GM19397 (cell line): Measurements from ENCODE around the gene UBE2I.

ENCODE experiments used
- ATAC-seq: cut with Tn5 transposase; IDR thresholded peaks from one replicate; pipeline ENCODE4 v1.9.1; 2021; ENCODE audit warnings: mild to moderate bottlenecking, moderate library complexity; ENCODE audit not compliant: unreplicated experiment

The UBE2I gene

GRCh38 chr16:1312467-1312816 is 3.0 kb downstream of the UBE2I start:
- no peak for ATAC-seq

- ATAC-seq, result no peak
These were observed 3.5 kb downstream of the UBE2I start for GRCh38 chr16:1312903-1313302.

- ATAC-seq, result no peak
These were observed 4.4 kb downstream of the UBE2I start for GRCh38 chr16:1313721-1314369.

GRCh38 chr16:1314399-1315068 is 5.1 kb downstream of the UBE2I start:
- no peak for ATAC-seq

GRCh38 chr16:1315081-1316032 is 5.9 kb downstream of the UBE2I start:
- no peak for ATAC-seq

GRCh38 chr16:1316033-1316405 is 6.6 kb downstream of the UBE2I start:
- ATAC-seq, result no peak

- ATAC-seq, result no peak
These were observed 8.2 kb downstream of the UBE2I start for GRCh38 chr16:1317479-1318267.

- no peak for ATAC-seq
These were observed 8.8 kb downstream of the UBE2I start for GRCh38 chr16:1318268-1318545.

GRCh38 chr16:1319041-1319440 is 9.6 kb downstream of the UBE2I start:
- no peak for ATAC-seq

- no peak for ATAC-seq
These were observed 10.7 kb downstream of the UBE2I start for GRCh38 chr16:1320097-1320496.

- no peak for ATAC-seq
These were observed 11.3 kb downstream of the UBE2I start for GRCh38 chr16:1320658-1321240.

- ATAC-seq, result no peak
These were observed 13.0 kb downstream of the UBE2I start for GRCh38 chr16:1322407-1322806.

- ATAC-seq, result no peak
These were observed 14.1 kb downstream of the UBE2I start for GRCh38 chr16:1323296-1324239.

- no peak for ATAC-seq
These were observed 14.9 kb downstream of the UBE2I start for GRCh38 chr16:1324286-1324826.

GRCh38 chr16:1325261-1325660 is 15.8 kb downstream of the UBE2I start:
- ATAC-seq, result no peak

- no peak for ATAC-seq
These were observed 16.4 kb downstream of the UBE2I start for GRCh38 chr16:1325673-1326371.

- ATAC-seq, result no peak
These were observed 17.0 kb downstream of the UBE2I start for GRCh38 chr16:1326391-1326790.

- no peak for ATAC-seq
These were observed 17.6 kb downstream of the UBE2I start for GRCh38 chr16:1326946-1327618.
